Measurements from ENCODE around the gene BLACAT1. TPM values are rescaled to one million over a fixed set of nuclear protein-coding genes. Genes with fewer than 3 reads are reported as not detected.
"Not testable (repeated sequence)": the region's sequence is repeated elsewhere in the genome, so short reads cannot be mapped to it uniquely, and the experiment has no call there.

BLACAT1 gene
- total RNA-seq, 1 experiment from 2014 or later: 6.7 TPM

GRCh38 chr1:205430696-205431305 lies 25.0 kb downstream of the BLACAT1 start:
- peak overlapping the region; percentile 62 for H3K4me3 ChIP-seq (ENCODE audit: insufficient read depth, low read depth, low read length)
- peaks cover 19% of the 10 kb centered on the region for H3K27me3 ChIP-seq (ENCODE audit: control insufficient read depth, insufficient read depth, low read length)
- DNase-seq: peak; percentile 90
- H3K36me3 ChIP-seq (replicated peaks; ENCODE audit: control insufficient read depth, insufficient read depth, low read length): no peaks in the 10 kb centered on the region

GRCh38 chr1:205429762-205430695 lies 25.8 kb downstream of the BLACAT1 start:
- no peaks in the 10 kb centered on the region for H3K36me3 ChIP-seq (replicated peaks; ENCODE audit: control insufficient read depth, insufficient read depth, low read length)
- peaks cover 19% of the 10 kb centered on the region for H3K27me3 ChIP-seq (ENCODE audit: control insufficient read depth, insufficient read depth, low read length)
- DNase-seq: no peak
- peak overlapping the region; percentile 62 for H3K4me3 ChIP-seq (ENCODE audit: insufficient read depth, low read depth, low read length)

GRCh38 chr1:205424901-205425600 lies 30.8 kb downstream of the BLACAT1 start:
- Histone ChIP-seq H3K27me3 (ENCODE audit: control insufficient read depth, insufficient read depth, low read length) (peaks cover 15% of the 10 kb centered on the region), H3K4me3 (ENCODE audit: insufficient read depth, low read depth, low read length) (no peak overlapping the region), H3K36me3 (replicated peaks; ENCODE audit: control insufficient read depth, insufficient read depth, low read length) (no peaks in the 10 kb centered on the region)
- no peak for DNase-seq

GRCh38 chr1:205423814-205424399 lies 31.9 kb downstream of the BLACAT1 start:
- H3K27me3 ChIP-seq (ENCODE audit: control insufficient read depth, insufficient read depth, low read length): peaks cover 7% of the 10 kb centered on the region
- no peak for DNase-seq

GRCh38 chr1:205422993-205423642 lies 32.7 kb downstream of the BLACAT1 start:
- DNase-seq: no peak
- H3K27me3 ChIP-seq (ENCODE audit: control insufficient read depth, insufficient read depth, low read length): peaks cover 3% of the 10 kb centered on the region; the same call in 1 of the 2 replicates
- no peaks in the 10 kb centered on the region for H3K36me3 ChIP-seq (replicated peaks; ENCODE audit: control insufficient read depth, insufficient read depth, low read length)
- H3K4me3 ChIP-seq (ENCODE audit: insufficient read depth, low read depth, low read length): no peak overlapping the region

More at GRCh38 chr1:205423814-205424399, 31.9 kb downstream of the BLACAT1 start:
- H3K4me3 ChIP-seq (ENCODE audit: insufficient read depth, low read depth, low read length): no peak overlapping the region
- H3K36me3 ChIP-seq (replicated peaks; ENCODE audit: control insufficient read depth, insufficient read depth, low read length): no peaks in the 10 kb centered on the region

- Histone ChIP-seq H3K36me3 (replicated peaks; ENCODE audit: control insufficient read depth, insufficient read depth, low read length) (no peaks in the 10 kb centered on the region), H3K4me3 (ENCODE audit: insufficient read depth, low read depth, low read length) (no peak within 1 kb of the TSS), H3K27me3 (ENCODE audit: control insufficient read depth, insufficient read depth, low read length) (no peaks in the 10 kb centered on the region; the same call in 1 of the 2 replicates)
- no peak for DNase-seq
Observed at GRCh38 chr1:205421798-205422197, 34.0 kb downstream of the BLACAT1 start, which contains the start of gene LEMD1. Gene LEMD1 (minus strand): TSS chr1:205422056. CDS start chr1:205420536, 1,520 bp downstream.

GRCh38 chr1:205420938-205421337 lies 34.9 kb downstream of the BLACAT1 start:
- Histone ChIP-seq H3K4me3 (ENCODE audit: insufficient read depth, low read depth, low read length) (no peak overlapping the region), H3K27me3 (ENCODE audit: control insufficient read depth, insufficient read depth, low read length) (no peaks in the 10 kb centered on the region; the same call in 1 of the 2 replicates), H3K36me3 (replicated peaks; ENCODE audit: control insufficient read depth, insufficient read depth, low read length) (no peaks in the 10 kb centered on the region)
- no peak for DNase-seq

GRCh38 chr1:205417870-205418635 lies 37.8 kb downstream of the BLACAT1 start:
- Histone ChIP-seq H3K27me3 (ENCODE audit: control insufficient read depth, insufficient read depth, low read length) (no peaks in the 10 kb centered on the region; the same call in 1 of the 2 replicates), H3K4me3 (ENCODE audit: insufficient read depth, low read depth, low read length) (no peak overlapping the region), H3K36me3 (replicated peaks; ENCODE audit: control insufficient read depth, insufficient read depth, low read length) (no peaks in the 10 kb centered on the region)
- DNase-seq: no peak

- DNase-seq: no peak
- Histone ChIP-seq H3K27me3 (ENCODE audit: control insufficient read depth, insufficient read depth, low read length) (no peaks in the 10 kb centered on the region; the same call in 1 of the 2 replicates), H3K36me3 (replicated peaks; ENCODE audit: control insufficient read depth, insufficient read depth, low read length) (no peaks in the 10 kb centered on the region), H3K4me3 (ENCODE audit: insufficient read depth, low read depth, low read length) (no peak overlapping the region)
Observed at GRCh38 chr1:205416322-205416721, 39.5 kb downstream of the BLACAT1 start.

- DNase-seq: no peak
- no peaks in the 10 kb centered on the region; the same call in 1 of the 2 replicates for H3K36me3 ChIP-seq (replicated peaks; ENCODE audit: control insufficient read depth, insufficient read depth, low read length)
- no peak overlapping the region for H3K4me3 ChIP-seq (ENCODE audit: insufficient read depth, low read depth, low read length)
- no peaks in the 10 kb centered on the region; the same call in 1 of the 2 replicates for H3K27me3 ChIP-seq (ENCODE audit: control insufficient read depth, insufficient read depth, low read length)
Observed at GRCh38 chr1:205410581-205411298, 45.1 kb downstream of the BLACAT1 start.

- no peak for DNase-seq
- H3K4me3 ChIP-seq (ENCODE audit: insufficient read depth, low read depth, low read length): no peak overlapping the region
- no peaks in the 10 kb centered on the region; the same call in 1 of the 2 replicates for H3K36me3 ChIP-seq (replicated peaks; ENCODE audit: control insufficient read depth, insufficient read depth, low read length)
- no peaks in the 10 kb centered on the region for H3K27me3 ChIP-seq (ENCODE audit: control insufficient read depth, insufficient read depth, low read length)
Observed at GRCh38 chr1:205407970-205408369, 47.9 kb downstream of the BLACAT1 start.

GRCh38 chr1:205406252-205406651 lies 49.6 kb downstream of the BLACAT1 start:
- DNase-seq; H3K27me3 ChIP-seq (ENCODE audit: control insufficient read depth, insufficient read depth, low read length); H3K36me3 ChIP-seq (replicated peaks; ENCODE audit: control insufficient read depth, insufficient read depth, low read length); H3K4me3 ChIP-seq (ENCODE audit: insufficient read depth, low read depth, low read length): not testable (repeated sequence)
